GM19463 (cell line): Measurements from ENCODE around the gene CPAMD8.

Source experiments
- ATAC-seq: cut with Tn5 transposase; IDR thresholded peaks from one replicate; pipeline ENCODE4 v1.9.1; 2021; ENCODE audit warnings: mild to moderate bottlenecking, moderate library complexity; ENCODE audit not compliant: unreplicated experiment

The CPAMD8 gene

GRCh38 chr19:17026706-17027534, at the start of gene CPAMD8:
CPAMD8 (minus strand) TSS chr19:17026810; CDS start chr19:17026642, 168 bp downstream.
- ATAC-seq, result no peak

DNA sequence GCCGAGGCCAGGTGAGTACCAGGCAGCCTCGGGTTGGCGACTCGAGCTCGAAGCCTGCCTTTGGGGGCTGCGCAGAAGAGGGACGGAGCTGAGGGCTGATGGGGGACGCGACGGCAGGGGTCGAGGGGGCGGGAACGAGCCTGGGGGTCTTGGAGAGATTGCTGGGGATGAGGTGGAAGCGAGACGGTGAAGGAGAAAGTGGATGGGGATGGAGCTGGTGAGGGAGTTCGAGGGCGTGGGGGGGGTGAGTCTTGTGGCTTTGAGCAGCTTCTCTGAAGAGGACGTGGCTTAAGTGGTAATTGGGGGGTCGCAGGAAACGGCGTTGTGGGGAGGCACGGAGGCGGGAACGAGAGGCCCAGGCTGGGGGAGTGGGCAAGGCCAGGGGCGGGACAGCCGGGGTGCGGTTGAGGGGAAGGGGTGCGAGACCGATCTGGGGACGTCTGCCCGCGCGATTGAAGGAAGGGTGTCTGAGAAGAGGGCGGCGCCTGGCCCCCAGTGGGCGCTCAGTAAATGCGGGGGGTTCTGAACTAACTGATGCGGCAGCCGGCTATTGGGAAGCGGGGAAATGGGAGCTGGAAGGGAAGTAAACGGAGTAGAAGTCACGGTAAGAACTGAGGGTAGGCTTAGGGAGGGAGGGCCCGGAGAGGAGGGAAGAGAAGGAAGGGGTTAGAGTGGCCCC, 49.4 kb upstream of the CPAMD8 start:
- ATAC-seq, result no peak

GRCh38 chr19:17075035-17075863, 48.6 kb upstream of the CPAMD8 start, which contains the start of the genes HAUS8 and MYO9B:
HAUS8 (minus strand) TSS chr19:17075452; CDS start chr19:17075422, 30 bp downstream.
MYO9B (plus strand) TSS chr19:17075777; CDS start chr19:17101718, 25,941 bp downstream.
- peak; percentile 78 for ATAC-seq

DNA sequence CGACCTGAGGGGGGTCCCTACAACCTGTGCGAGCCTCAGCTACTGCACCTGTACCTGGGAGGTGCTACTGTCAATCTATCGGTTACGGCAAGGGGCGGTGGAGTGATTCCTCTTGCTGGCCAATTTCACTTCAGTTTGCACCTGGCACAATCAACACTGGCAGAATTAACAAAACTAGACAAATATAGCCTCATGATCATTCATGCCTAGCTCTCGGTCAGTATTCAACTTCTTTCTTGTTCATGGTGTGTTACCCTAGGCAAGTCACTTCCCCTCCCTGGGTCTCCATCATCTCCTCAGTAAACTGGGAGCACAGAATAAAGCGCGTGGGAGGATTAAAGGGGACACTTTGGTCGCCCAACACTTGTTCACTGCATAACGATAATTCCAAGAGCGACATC, 48.0 kb upstream of the CPAMD8 start:
- no peak for ATAC-seq

- ATAC-seq, result no peak
Observed at GRCh38 chr19:17073869-17074633, 47.4 kb upstream of the CPAMD8 start.

GRCh38 chr19:17070912-17071311, 44.3 kb upstream of the CPAMD8 start:
- no peak for ATAC-seq

GRCh38 chr19:17070421-17070820, 43.8 kb upstream of the CPAMD8 start:
- no peak for ATAC-seq

DNA sequence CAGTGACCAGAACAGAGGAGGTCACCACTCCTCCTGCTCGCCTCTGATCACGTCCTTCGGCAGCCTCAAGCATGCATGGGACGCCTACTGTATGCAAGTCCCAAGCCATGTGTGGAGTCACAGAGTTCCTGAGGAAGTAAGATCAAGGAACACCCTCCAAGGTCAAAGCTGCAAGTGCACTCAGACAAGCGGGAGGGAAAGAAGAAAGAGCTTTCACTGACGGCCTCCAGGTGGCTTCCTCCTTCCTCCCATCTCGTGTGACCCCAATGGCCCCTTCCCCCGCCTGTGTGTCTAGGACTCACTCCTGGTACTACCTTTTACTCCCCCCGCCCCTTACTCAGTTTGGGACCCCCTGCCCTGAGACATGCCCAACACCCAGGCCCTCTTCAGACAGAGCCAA, 42.6 kb upstream of the CPAMD8 start:
- ATAC-seq, result no peak

DNA sequence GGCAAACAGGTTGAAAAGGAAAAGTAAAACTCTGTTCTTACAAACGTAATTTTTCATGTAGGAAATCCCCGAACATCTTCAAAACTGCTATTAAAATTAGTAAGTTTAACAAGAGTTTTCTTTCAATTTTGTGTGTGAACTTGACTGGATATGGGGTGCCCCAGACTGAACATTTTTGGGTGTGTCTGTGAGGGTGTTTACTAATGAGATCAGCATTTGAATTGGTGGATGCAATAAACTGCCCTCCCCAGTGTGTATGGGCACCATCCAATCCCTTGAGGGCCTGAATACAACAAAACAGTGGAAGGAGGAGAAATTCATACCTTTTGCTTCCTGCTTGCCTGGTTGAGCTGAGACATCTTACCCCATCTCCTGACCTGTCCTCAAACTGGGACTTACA, 36.8 kb upstream of the CPAMD8 start:
- ATAC-seq, result no peak

DNA sequence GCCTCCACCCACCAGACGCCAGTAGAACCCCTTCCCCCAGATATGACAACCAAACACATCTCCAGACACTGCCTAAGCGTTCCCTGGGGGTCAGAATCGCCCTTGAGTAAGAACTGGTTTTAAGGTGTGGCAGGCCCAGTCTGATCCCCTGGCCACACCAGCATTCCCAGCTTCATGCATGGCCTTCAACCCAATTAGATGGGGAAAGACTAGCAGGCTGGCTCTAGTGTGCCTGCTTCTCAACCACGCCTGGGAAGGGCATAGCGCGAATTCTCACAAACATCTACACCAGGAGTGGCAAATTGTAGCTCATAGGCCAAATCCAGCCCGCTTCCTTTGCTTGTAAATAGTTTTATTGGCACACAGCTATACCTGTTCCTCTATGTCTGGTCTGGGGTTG, 35.1 kb upstream of the CPAMD8 start:
- ATAC-seq, result no peak

GRCh38 chr19:17061205-17061604, 34.6 kb upstream of the CPAMD8 start:
- ATAC-seq, result no peak

DNA sequence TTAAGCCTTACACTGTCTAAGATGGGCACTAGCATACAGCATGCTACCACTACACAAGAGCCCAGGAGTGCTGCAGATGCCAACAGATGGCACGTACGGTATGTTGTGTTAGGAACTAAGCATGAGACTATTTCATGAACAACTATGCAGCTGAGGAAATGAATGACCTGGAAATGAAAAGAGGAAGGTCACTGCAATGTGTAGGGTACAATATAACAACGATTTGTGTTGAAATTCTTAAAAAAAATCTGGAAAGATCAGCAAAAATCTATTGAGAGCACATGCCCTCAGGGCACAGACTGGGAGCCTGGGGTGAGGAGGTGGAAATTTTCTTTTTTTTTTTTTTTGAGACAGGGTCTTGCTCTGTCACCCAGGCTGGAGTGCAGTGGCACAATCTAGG, 34.2 kb upstream of the CPAMD8 start:
- no peak for ATAC-seq

DNA sequence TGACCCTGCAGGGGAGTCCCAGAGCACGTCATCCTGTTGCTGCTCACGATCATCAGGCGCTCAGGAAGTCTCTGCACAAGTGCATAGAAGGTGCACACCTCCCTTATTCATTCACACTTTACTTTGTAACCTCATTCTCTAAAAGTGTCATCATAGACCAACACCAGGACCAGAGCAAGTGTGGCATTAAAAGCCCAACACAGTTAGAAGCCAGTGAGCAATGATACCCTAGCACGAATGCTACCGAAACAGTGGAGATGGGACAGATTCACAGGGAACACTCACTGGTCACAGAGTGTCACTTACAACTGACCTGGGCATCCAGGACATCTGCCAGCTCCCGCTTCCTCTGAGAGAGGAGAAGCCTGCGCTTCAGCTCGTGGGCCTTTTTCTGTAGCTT, 31.6 kb upstream of the CPAMD8 start:
- no peak for ATAC-seq

GRCh38 chr19:17055636-17056035, 29.0 kb upstream of the CPAMD8 start:
- ATAC-seq, result no peak

DNA sequence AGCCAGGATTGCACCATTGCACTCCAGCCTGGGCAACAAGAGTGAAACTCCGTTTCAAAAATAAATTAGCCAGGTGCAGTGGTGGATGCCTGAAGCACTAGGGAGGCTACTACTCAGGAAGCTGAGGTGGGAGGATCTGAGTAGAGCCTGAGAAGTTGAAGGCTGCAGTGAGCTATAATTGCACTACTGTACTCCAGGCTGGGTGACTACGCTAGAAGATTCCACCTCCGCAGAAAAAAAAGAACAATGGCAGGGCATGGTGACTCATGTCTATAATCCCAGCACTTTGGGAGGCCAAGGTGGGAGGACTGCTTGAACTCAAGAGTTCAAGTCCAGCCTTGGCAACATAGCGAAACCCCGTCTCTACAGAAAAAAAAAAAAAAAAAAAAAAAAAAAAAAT, 28.1 kb upstream of the CPAMD8 start:
- no peak for ATAC-seq

DNA sequence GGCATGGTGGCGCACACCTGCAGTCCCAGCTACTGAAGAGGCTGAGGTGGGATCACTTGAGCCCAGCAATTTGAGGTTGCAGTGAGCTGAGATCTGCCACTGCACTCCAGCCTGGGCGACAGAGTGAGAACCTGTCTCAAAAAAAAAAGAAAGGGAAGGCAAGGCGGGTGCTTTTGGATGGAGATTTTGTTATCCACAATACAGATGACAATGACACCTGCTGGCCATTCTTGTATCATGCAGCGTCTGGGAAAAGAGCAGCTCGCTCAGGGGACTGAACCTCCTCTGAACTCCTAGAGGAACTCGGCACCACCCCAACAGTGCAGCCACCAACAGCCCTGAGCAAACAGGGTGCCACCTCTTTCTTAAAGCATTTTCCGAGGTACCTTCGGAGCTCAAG, 25.8 kb upstream of the CPAMD8 start:
- no peak for ATAC-seq

DNA sequence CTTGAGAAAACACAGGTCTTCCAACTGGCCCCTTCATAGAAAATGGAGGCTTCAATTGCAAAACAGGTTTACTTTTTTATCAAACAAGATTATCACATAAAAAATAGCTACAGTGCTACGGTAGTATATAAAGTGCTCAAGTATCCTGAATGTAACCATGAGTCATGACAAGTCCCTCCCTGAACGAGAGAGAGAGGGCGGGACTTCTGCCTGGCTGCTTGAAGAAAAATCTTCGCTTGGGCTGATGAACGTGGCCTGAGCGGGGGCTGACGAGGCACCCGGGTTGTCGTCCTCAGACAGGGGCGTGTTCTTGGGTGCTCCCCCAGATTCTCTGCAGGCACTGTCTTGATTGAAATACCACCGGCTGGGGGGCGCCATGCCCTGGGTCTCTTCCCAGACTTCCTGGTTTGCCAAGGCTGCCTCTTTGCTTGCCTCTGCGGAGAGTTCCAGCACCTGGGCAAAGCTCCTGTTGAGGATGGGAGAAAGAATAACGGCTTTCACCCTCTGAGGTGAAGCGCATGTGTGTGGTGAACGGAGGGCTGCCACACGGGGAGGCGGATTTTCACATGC, 23.2 kb upstream of the CPAMD8 start:
- ATAC-seq, result no peak

GRCh38 chr19:17048885-17049453, 22.4 kb upstream of the CPAMD8 start:
- no peak for ATAC-seq

- no peak for ATAC-seq
Observed at GRCh38 chr19:17045907-17046502, 19.4 kb upstream of the CPAMD8 start.
